DND-41 (cell line): Measurements from ENCODE around the gene ANO3.

Source experiments
- ATAC-seq: fragments of 200-7000 bp; cut with Tn5 transposase; 3 replicates; pipeline ENCODE4 v1.9.1; 2021; ENCODE audit warnings: low read depth; ENCODE audit not compliant: insufficient read depth
- DNase-seq: peaks from one replicate; pipeline ENCODE4 v3.0.0-alpha.2; 2020
- H2AFZ ChIP-seq: 2 replicates; pipeline ENCODE4 v1.6.0; 2012; ENCODE audit warnings: low read depth, low read length
- H3K27ac ChIP-seq: 2 replicates; pipeline ENCODE4 v1.5.1; 2012; ENCODE audit warnings: low read length, inconsistent platforms
- H3K27me3 ChIP-seq: fragments of 200-600 bp; sonication (generic); 2 replicates; pipeline ENCODE4 v1.6.0; 2012; ENCODE audit warnings: low read length, mild to moderate bottlenecking, inconsistent platforms; ENCODE audit not compliant: insufficient read depth, poor library complexity
- H3K36me3 ChIP-seq: 2 replicates; pipeline ENCODE4 v1.5.1; 2012; ENCODE audit warnings: low read length, inconsistent platforms; ENCODE audit not compliant: insufficient read depth
- H3K4me1 ChIP-seq: 2 replicates; pipeline ENCODE4 v1.5.1; 2012; ENCODE audit warnings: mild to moderate bottlenecking, low read length; ENCODE audit not compliant: insufficient read depth
- H3K4me2 ChIP-seq: 2 replicates; pipeline ENCODE4 v1.6.0; 2012; ENCODE audit warnings: mild to moderate bottlenecking, moderate library complexity, low read length, inconsistent platforms; ENCODE audit not compliant: insufficient read depth
- H3K4me3 ChIP-seq, 2 experiments: fragments of 200-600 bp in 1 of 2; shearing (Covaris generic) in 1 of 2; 2 replicates each; pipeline ENCODE4 v1.5.1; 2012 to 2016; ENCODE audit warnings: inconsistent platforms in 2 of 2, low read length in 2 of 2, mild to moderate bottlenecking in 2 of 2, low read depth in 1 of 2, moderate library complexity in 1 of 2
- H3K79me2 ChIP-seq: 2 replicates; pipeline ENCODE4 v1.6.0; 2012; ENCODE audit warnings: low read length, inconsistent platforms; ENCODE audit not compliant: insufficient read depth
- H3K9ac ChIP-seq: 2 replicates; pipeline ENCODE4 v1.6.0; 2012; ENCODE audit warnings: low read depth, mild to moderate bottlenecking, inconsistent platforms, low read length, moderate library complexity
- H3K9me3 ChIP-seq: 2 replicates; pipeline ENCODE4 v1.5.1; 2012; ENCODE audit warnings: low read length, moderate library complexity, mild to moderate bottlenecking, inconsistent platforms; ENCODE audit not compliant: insufficient read depth, severe bottlenecking
- H4K20me1 ChIP-seq: 2 replicates; pipeline ENCODE4 v1.6.0; 2012; ENCODE audit warnings: low read length; ENCODE audit not compliant: insufficient read depth
- EZH2 ChIP-seq: IDR thresholded peaks from 3 replicates; pipeline ENCODE4 v1.6.1; 2012; ENCODE audit warnings: borderline replicate concordance, low read depth, mild to moderate bottlenecking, moderate library complexity, low read length, inconsistent platforms; ENCODE audit not compliant: severe bottlenecking
- TF ChIP-seq, protein P1 (sequence below): IDR thresholded peaks from 2 replicates; pipeline ENCODE4 v1.5.1; 2012; ENCODE audit warnings: borderline replicate concordance, low read length, moderate library complexity, mild to moderate bottlenecking; ENCODE audit not compliant: poor library complexity, severe bottlenecking; ENCODE audit errors: extremely low read depth

The ANO3 gene

DNA sequence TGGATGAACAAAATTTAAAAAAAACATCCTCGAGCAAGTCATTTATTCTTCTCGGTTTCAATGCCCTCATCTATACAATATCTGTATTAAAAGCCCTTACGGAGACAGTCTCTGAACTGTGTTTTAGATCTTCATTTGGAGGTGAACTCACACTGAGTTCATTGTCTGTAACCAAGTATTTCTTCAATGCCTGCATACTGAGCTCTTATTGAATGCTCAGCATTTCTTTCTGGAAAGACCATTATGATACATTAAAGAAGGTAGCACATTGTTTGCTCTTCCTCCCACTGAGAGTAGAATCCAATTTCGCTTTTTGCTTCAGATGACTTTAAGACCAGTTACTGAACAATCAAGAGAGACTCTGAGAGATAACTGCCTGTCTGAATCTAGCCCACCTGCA is 1.7 kb upstream of the ANO3 start:
- Histone ChIP-seq H3K9ac (no peak overlapping the region), H3K79me2 (no peaks in the 10 kb centered on the region), H3K27me3 (no peaks in the 10 kb centered on the region), H2AFZ (no peak overlapping the region), H3K36me3 (no peaks in the 10 kb centered on the region), H4K20me1 (no peaks in the 10 kb centered on the region), H3K4me3 (no peak overlapping the region), H3K4me1 (no peaks in the 10 kb centered on the region), H3K4me2 (no peak overlapping the region), H3K9me3 (no peaks in the 10 kb centered on the region), H3K27ac (no peak overlapping the region)
- DNase-seq (no peak), ATAC-seq (no peak)
- no peak for TF ChIP-seq EZH2
- TF ChIP-seq, protein P1, sequence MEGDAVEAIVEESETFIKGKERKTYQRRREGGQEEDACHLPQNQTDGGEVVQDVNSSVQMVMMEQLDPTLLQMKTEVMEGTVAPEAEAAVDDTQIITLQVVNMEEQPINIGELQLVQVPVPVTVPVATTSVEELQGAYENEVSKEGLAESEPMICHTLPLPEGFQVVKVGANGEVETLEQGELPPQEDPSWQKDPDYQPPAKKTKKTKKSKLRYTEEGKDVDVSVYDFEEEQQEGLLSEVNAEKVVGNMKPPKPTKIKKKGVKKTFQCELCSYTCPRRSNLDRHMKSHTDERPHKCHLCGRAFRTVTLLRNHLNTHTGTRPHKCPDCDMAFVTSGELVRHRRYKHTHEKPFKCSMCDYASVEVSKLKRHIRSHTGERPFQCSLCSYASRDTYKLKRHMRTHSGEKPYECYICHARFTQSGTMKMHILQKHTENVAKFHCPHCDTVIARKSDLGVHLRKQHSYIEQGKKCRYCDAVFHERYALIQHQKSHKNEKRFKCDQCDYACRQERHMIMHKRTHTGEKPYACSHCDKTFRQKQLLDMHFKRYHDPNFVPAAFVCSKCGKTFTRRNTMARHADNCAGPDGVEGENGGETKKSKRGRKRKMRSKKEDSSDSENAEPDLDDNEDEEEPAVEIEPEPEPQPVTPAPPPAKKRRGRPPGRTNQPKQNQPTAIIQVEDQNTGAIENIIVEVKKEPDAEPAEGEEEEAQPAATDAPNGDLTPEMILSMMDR, result no peak

DNA sequence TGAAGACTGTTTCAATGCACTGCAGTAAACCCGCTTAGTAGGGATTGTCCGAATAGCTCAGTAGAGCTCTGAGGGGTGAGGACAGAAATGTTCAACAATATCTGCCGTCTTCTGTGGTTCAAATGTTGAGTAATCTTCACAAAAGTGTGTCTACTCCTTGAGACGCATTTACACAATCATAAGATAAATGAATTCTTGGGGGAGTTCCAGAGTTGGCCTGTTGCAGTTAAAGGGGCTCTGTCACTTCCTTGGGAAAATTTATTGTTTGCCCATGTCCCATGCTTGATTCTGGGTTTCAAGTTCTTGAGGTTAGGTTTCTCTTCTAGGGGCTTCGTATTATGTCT is 614 bp downstream of the ANO3 start:
- Histone ChIP-seq H3K27ac (no peak overlapping the region), H3K4me2 (no peak overlapping the region), H4K20me1 (no peaks in the 10 kb centered on the region), H3K4me1 (no peaks in the 10 kb centered on the region), H3K4me3 (no peak overlapping the region), H3K9me3 (no peaks in the 10 kb centered on the region), H3K36me3 (no peaks in the 10 kb centered on the region), H3K9ac (no peak overlapping the region), H3K27me3 (no peaks in the 10 kb centered on the region), H2AFZ (no peak overlapping the region), H3K79me2 (no peaks in the 10 kb centered on the region)
- DNase-seq (no peak), ATAC-seq (no peak)
- TF ChIP-seq, protein P1, result no peak
- TF ChIP-seq EZH2, result no peak

DNA sequence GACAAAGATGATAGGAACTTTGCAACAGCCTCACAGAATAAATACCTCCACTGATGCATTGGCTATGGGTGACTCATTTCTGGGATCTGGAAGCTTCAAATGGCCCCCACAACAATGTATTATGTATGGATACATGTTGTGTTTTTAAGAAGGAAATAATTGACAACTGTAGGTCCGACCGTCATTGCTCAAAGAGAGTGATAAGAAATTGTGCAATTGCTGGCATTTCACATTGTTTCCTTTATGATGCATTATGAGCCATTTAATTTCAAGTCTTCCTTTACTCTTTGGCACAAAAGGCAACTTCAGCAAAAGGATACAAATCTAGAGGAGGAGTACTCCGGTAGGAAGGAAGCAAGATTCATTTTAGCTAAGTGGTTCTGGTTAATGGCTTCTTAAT is 2.0 kb downstream of the ANO3 start:
- H3K9me3 ChIP-seq, result no peaks in the 10 kb centered on the region
- H3K36me3 ChIP-seq, result no peaks in the 10 kb centered on the region
- H3K27me3 ChIP-seq, result no peaks in the 10 kb centered on the region
- TF ChIP-seq, protein P1, result no peak
- TF ChIP-seq EZH2, result no peak
- H2AFZ ChIP-seq, result no peak overlapping the region
- no peaks in the 10 kb centered on the region for H3K4me1 ChIP-seq
- H3K79me2 ChIP-seq, result no peaks in the 10 kb centered on the region
- no peak overlapping the region for H3K4me3 ChIP-seq
- H3K9ac ChIP-seq, result no peak overlapping the region
- no peak overlapping the region for H3K27ac ChIP-seq
- ATAC-seq (no peak), DNase-seq (no peak)
- H4K20me1 ChIP-seq, result no peaks in the 10 kb centered on the region
- no peak overlapping the region for H3K4me2 ChIP-seq

DNA sequence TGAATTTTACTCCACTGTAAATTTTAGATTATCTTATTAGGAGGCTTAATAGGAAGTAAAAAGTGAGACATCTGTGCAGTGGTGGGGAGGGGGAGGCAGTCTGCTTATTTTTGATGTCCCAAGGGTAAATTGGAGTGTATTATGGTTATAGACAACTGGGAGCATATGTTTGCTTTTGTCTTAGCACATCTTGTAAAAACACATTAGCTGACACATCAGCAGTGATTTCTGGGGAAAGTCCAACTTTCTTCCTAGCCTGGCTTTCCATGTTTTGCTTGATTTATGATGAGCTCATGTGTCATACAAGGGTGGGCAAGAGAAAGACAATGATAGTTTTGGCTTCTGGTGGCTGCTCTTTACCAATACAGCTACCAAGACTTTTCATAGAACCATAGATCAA is 4.0 kb downstream of the ANO3 start:
- Histone ChIP-seq H3K27me3 (no peaks in the 10 kb centered on the region), H3K4me1 (no peaks in the 10 kb centered on the region), H4K20me1 (no peaks in the 10 kb centered on the region), H3K4me3 (no peak overlapping the region), H3K79me2 (no peaks in the 10 kb centered on the region), H2AFZ (no peak overlapping the region), H3K9me3 (no peaks in the 10 kb centered on the region), H3K9ac (no peak overlapping the region), H3K4me2 (no peak overlapping the region), H3K27ac (no peak overlapping the region), H3K36me3 (no peaks in the 10 kb centered on the region)
- no peak for DNase-seq
- ATAC-seq, result no peak
- TF ChIP-seq, protein P1, result no peak
- TF ChIP-seq EZH2, result no peak
